NOMO-1 treated with DMSO at 0.1 percent for 48 hours (cell line): ENCODE data around the gene NEUROG1.
"Not testable (repeated sequence)": the region's sequence is repeated elsewhere in the genome, so short reads cannot be mapped to it uniquely, and the experiment has no call there.

ENCODE experiments used
- DNase-seq: peaks from one replicate; lab custom pipeline; 2025; ENCODE audit not compliant: unreplicated experiment; lab: John Stamatoyannopoulos, UW

NEUROG1 gene

DNA sequence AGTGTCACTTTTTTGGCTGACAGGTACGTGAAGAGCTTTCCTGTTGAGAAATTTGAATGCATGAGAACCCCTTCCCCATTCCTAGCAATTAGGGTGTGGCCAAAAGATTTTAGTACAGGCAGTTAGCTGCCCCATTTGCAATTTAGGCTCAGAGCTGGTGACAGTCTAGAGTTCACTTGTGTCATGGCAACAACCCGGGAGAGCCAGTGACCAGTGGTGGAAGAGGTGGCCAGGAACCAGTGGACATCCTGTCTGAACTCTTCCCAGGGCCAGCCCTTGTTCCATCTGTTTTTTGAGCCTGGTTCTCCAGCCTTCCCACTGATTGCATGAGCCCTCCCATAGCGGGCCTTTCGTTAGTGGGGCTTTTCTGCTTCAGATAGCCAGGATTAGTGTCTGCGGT is 2.5 kb upstream of the NEUROG1 start:
- DNase-seq = no peak

DNA sequence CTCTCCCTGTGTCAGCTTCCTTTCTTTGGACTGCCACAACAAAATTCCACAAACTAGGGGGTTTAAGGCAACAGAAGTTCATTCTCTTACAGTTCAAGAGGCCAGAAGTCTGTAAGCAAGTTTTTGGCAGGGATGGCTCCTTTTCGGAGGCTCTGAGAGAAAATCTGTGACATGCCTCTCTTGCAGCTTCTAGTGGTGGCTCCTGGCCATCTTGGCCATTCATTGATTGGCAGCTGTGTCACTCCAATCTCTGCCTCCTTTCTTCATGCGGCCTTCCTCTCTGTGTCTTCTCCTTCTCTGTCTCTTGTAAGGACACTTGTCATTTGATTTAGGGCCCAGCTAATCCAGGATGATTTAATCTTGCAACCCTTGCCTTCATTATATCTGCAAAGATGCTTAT is 2.0 kb upstream of the NEUROG1 start:
- no peak for DNase-seq

DNA sequence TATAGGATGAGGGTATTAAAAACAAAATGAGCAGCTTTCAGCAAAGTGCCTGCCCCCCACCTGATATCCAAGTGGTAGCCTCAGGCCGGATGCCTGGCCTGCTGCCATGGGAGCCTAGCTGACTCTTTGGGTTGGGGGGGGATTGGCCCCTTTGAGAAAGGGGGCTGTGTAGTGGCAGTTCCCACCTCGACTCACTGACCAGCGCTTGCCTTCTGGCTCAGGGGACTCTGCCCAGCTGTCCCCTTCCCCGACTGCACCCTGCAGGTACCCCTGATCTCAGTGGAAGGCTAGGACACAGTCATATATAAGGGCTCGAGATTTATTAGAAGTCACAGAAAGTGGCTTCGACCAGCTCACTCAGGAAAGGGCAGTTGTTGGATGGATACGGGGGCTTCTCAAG is 1.5 kb upstream of the NEUROG1 start:
- no peak for DNase-seq

DNA sequence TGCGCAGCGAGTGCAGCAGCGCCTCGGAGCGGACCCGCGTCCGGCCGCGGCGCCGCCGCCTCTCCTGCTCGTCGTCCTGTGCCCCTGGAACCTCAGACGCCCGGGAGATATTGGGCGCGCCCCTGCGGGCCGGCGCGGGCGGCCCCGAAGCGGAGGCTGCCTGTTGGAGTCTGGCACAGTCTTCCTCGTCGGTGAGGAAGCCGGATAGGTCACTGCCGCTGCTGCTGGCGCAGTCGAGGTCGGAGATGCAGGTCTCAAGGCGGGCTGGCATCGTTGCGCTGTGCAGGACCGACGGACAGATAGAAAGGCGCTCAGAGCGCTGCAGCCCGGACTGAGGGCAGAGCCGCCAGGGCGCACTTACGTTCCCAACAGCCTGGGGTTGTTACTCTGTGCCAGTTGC is 344 bp downstream of the NEUROG1 start:
- DNase-seq = peak; percentile 1

DNA sequence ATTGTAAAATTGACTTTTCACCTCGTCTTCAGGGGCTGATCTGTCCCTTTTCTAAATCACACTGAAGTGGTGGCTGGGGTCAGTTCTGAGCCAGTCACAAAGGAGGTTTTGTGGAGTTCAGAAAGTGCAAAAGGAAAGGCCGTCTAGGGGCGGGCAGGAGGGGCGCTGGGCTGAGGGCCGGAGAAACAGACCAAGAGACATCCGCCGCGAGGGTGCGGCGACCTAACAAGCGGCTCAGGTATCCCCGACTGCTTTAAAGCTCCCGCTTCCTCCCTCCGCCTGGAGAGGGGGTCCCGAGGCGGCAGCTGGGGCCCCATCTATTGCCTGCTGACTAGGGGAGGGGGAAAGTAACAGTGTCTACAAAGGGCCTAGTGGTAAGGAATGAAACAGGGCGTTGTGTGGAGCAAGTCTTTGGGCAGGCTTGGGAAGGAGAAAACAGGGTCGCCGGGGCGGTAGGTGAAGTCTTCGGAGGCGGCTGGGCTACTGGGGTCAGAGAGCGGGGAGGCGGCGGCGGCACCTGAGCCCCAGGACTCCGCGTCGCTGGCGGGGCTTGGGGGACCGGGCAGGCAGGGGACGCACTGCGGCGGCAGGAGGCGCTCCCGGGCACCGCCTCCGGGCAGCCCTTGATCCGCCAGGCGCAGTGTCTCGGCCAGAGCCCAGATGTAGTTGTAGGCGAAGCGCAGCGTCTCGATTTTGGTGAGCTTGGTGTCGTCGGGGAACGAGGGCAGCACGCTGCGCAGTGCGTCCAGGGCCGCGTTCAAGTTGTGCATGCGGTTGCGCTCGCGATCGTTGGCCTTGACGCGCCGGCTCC is 950 bp downstream of the NEUROG1 start:
- no peak for DNase-seq

DNA sequence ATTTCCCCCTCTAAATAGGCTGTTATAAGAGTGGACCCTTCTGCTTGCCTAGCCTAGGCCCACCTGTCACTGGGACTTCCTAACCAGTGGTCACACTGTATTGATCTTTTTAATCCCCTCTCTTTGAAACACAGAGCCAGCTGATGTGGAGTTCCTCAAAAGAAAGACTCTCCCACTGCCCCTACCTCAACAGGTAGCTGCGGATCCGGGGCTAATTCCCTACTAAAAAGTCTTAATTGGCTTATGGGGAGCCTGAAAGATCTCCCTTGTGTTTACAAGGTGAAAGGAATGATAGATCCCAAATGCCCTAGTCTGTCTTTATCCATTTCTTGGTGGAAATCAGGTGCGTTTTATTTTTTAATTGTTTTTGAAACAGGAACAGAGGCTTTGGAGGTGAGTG is 2.0 kb downstream of the NEUROG1 start:
- DNase-seq = no peak

DNA sequence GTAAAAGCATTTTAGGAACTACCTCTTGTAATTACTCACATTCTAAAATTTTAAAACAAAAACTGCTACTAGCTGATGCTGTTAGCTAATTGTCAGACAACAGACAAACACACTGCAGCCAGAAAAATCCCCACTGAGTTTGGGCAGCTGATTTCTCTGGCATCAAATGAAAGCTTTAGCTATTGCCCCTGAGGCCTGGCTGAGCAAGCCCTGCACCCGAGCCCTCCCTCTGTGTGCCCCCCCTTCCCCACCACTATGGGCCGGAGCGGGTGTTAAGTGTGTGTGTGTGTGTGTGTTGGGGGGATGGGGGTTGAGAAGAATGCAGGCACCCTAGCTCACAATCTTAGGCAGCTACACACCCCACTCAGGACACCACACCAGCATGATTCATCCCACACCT is 2.4 kb downstream of the NEUROG1 start:
- DNase-seq = no peak

DNA sequence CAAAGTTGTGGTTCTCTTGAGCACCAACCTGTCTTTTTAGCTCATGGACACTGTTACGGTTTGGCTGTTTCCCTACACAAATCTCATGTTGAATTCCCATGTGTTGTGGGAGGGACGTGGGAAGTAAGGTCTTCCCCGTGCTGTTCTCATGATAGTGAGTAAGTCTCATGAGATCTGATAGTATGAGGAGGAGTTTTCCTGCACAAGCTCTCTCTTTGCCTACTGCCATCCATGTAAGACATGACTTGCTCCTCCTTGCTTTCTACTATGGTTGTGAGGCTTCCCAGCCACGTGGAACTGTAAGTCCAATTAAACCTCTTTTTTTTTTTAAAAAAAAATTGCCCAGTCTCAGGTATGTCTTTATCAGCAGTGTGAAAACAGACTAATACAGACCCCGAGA is 6.2 kb downstream of the NEUROG1 start:
- DNase-seq = not testable (repeated sequence)

DNA sequence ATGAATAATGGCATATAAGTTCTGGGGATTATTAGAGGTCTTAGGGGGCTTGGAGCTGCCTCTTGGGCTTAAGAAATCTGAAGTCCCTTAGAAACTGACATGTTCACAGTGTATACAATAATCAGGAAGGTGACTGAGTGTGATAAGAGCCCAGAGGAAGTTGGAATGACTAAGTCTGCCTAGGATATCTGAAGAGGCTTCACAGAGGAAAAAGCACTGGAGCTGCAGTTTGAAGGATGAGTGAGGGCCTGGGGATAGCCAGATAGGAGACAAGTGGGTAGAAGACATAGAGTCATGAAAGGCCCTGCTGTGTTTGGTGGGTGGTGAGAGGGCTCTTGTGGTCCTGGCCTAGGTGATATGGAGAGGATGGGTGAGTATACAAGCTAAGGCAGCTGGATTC is 8.8 kb downstream of the NEUROG1 start:
- no peak for DNase-seq

DNA sequence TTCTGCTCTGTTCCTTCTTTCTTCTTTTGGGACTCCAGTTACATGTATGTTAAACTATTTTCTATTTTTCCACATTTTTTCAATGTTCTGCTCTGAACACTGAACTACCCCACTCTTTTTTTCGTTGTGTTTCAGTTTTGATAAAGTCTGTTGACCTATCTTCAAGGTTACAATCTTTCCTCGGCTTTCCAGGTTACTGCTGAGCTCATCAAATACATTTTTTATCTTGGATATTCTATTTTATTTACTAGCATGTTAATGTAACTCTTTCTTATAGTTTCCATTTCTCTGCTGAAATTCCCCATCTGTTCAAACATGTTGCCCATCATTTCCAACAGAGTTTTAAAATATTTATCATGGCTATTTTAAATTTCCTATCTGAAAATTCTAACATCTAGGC is 13.8 kb downstream of the NEUROG1 start:
- DNase-seq = no peak

DNA sequence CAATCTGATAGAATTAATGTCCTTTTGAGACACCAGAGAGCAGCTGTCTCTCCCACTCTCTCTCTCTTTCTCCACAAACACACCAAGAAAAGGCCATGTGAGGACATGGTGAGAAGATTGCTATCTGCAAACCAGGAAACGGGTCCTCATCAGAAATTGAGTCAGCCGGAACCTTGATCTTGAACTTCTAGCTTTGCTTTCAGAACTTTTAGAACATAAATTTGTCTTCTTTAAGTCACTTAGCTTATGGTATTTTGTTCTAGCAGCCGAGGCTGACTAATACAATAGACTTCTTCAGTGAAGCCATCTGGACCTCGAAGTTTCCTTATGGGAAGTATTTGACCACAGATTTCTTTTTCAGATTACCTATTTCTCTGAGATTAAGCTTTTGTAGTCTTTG is 18.1 kb downstream of the NEUROG1 start:
- no peak for DNase-seq

DNA sequence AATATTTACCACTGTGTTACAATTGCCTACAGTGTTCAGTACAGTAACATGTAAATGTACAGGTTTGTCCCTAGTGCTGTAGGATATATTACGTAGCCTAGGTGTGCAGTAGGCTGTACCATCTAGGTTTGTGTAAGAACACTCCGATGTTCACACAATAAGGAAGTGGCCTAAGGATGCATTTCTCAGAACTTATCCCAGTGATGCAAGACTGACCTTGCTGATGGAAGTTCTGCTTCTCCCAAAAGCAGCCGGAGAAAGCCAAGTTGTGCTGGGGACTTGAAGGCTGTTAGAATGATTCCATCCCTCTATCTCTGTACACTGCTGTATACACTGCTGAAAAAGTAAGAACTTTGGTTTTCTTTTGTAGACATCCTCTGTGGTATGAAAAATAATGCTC is 21.6 kb downstream of the NEUROG1 start:
- DNase-seq = no peak

DNA sequence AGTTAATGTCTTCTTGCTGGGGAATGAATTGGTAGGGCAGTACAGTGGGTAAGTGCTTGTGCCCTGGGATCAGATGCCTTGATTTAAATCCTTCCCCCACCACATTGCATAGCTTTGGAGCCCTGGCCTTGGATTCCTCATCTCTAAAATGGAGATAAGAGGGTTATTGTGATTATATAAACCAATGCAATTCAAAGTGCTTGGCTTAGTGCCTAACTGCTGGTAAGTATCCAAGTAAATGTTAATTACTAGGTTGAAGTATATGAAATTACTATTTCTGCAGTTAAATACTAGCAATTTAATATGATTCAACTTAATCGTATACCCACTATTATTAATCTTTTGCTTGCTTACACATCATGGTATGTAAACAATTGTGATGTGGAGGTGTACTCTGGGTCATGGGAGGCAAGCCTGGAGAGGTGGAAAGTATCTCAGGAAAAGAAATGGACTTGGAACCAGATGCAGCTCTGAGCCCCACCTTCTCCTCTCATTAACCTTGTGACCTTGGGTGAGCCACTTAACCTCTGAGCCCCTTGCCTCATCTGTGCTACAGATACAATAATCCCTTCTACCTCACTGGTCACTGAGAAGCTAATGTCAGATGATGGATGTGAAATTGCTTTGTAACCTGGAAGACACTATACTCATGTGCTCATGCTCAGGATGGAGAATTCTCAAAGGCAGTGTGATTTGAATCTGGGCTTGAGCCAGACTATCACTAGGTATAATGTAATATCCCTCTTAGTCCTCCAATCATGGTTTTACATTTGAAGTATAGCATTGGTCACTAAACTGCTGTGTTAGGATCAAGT is 23.8 kb downstream of the NEUROG1 start:
- DNase-seq = no peak

DNA sequence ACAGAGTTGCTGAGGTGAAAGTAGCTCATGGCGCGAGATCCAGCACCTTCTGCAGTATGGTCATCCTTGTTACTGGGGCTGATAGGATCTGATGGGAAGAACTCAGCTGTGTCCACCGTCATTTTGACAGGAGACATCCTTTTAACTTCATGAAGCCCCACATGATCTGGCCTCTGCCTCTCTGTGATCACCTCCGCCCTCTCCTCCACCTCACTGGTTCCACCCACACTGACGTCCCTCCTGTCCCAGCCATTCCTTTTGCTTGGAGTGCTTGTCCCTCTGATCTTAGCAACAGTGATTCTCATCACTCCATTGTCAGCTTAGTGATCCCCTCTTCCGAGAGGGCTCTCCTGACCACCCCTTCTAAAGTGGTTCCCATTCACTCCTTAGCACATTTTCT is 25.8 kb downstream of the NEUROG1 start:
- DNase-seq = no peak

DNA sequence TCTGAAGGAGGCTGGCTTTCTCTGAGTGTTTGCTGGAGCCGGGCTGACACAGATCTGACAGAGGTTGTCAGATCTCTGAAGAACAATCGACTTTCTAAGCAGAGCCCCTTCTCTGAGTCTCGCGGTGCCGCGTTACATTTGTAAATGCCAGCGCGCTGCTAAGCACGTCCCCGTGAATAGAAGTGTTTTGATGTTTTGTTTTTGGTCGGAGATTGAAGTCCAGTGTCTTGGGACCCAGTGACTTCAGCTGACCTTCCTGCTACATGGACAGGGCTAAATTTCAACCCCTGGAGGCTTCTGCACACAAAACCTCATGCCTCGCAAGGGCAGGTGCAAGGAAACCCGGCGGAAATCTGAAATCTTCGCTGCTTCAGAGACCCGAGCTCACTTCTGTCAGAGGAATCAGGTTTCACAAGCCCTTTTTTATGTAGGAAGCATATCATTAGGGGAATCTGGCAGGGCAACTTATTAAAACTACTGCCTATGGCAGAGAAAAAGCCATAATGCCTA is 27.2 kb downstream of the NEUROG1 start:
- no peak for DNase-seq

DNA sequence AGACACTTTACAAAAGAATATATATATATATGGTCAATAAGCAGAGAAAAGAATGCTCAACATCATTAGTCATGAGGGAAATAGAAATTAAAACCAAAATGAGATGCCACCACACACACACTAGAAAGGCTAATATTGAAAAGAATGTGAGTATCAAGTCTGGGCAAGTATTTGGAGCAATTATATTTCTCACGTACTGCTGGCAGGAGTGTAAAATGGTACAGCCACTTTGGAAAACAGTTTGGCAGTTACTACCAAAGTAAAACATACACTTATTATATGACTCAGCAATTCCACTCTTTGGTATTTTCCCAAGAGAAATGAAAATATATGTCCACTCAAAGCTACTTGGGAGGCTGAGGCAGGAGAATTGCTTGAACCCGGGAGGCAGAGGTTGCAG is 29.8 kb downstream of the NEUROG1 start:
- no peak for DNase-seq

DNA sequence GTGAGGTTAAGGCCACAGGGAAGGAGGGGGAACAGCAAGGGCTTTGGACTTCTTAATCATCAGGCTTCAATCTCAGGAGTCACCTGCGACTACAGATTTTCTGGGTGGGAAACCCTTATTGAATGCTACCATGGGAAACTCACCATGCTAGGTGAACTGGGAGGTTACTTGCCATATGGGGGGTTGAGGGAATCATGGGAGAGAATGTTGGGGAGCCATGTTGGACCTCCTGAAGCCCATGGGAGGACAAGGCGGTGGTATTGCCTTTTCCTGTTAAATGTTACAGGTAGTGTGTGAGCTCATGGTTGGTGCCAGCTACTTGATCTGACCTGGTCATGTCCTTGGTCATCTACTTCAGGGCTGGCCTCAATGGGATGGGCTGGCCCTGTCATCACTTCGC is 31.4 kb downstream of the NEUROG1 start:
- DNase-seq = no peak

DNA sequence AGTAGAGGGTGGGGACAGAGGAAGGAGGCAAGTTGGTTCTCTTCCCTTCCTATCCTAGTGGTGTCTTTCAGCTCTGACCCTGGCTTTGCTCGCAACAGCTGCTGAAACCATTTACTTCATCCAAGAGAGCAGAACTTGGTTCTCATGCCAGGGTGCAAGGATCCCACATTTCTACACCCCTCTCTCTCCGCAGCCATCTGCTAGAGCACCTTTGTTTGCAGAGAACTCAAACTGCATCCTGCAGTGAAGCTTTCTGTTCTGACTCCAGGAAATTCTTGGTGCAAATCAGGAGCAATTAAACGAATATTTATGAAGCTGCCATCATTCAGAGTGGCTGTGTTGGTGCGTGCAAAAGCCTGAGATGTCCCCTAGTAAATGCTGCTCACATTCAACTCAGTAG is 31.9 kb downstream of the NEUROG1 start:
- DNase-seq = no peak

DNA sequence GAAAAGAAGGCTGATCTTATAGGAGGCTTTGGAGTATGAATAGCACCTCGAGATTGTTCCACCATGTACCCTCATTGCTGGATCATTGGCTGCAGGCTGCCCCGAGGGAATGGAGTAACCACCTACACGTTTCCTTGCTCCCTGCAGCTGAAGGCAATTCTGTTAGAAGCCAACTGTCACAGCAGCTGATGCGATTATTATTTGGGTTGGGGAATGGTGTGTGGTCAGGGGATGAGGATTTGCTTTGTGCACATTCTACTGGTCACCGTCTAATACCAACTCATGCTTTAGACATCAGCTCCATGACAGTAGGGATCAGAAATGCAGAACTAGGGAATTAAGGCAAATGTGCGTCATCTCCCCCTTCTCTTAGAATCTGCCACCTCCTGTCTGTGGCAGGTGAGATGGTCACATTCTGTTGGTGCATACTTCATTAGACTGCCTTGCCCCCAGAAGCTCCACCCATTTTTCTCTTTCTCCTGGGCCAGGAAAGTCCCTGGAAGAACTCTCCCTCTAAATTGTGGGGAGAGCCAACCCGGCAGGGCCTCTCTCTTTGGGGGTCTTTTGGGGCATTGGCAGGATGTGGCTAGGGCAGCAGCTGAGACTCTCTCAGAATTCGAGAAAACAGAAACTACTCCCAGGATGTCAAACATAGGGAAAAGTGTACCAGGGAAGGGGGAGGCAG is 32.8 kb downstream of the NEUROG1 start:
- DNase-seq = no peak

DNA sequence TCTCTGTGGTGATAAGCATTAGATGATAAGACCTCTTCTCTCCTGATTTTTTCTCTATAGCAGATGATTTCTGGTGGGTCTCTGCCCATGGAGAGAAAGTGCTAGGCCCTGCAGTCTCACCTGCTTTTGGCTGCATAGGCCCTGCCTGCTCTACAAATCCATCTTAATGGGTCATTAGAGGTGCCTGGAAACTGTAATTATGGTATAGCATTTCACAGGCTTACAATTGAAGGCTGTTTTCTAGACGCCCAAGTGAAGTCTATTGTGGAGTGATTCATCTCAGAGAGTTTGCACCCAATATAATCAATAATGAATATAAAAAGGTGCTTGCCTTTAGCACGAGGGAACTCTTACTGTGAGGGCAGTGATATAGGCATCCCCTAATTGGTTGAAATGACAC is 33.8 kb downstream of the NEUROG1 start:
- no peak for DNase-seq

DNA sequence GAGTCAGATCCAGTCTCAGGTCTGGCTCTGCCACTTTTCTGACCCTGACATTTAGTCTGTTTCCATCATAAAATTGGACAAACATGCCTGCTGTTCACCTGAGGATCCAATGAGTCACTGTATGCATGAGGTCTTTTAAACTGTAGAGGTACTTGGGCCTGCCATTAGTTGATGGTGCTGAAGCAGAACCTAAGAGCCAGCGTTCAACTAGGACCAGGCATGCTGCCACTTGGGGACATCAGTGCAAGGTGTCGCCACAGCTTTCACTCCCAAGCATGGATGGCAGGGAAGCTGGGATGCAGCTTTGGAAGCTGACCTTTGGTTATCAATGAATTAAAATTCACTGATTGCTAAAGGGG is 37.1 kb downstream of the NEUROG1 start:
- DNase-seq = no peak
